Ovary (tissue), 3 donors: ENCODE results near the gene JUND.

Source experiments
- EP300 ChIP-seq: sonication (generic); formaldehyde crosslinking; IDR thresholded peaks from one replicate; pipeline ENCODE4 v1.6.1; 2017; ENCODE audit warnings: antibody characterized with exemption
- POLR2A ChIP-seq: fragments of 450-650 bp; IDR thresholded peaks from one replicate; pipeline ENCODE4 v1.6.1; 2017; ENCODE audit warnings: antibody characterized with exemption, mild to moderate bottlenecking, moderate library complexity
- TF ChIP-seq, protein P1 (sequence below), 3 donors: fragments of 450-650 bp in 2 of 3; fragments of 200-600 bp in 1 of 3; IDR thresholded peaks; one replicate each; pipeline versions ENCODE4 v1.5.1 to v1.8.0; 2016 to 2022; ENCODE audit warnings: antibody characterized with exemption in 3 of 3, mild to moderate bottlenecking in 1 of 3
- donor health status: DM: no; HTN: no; CAD: no.

DNA sequence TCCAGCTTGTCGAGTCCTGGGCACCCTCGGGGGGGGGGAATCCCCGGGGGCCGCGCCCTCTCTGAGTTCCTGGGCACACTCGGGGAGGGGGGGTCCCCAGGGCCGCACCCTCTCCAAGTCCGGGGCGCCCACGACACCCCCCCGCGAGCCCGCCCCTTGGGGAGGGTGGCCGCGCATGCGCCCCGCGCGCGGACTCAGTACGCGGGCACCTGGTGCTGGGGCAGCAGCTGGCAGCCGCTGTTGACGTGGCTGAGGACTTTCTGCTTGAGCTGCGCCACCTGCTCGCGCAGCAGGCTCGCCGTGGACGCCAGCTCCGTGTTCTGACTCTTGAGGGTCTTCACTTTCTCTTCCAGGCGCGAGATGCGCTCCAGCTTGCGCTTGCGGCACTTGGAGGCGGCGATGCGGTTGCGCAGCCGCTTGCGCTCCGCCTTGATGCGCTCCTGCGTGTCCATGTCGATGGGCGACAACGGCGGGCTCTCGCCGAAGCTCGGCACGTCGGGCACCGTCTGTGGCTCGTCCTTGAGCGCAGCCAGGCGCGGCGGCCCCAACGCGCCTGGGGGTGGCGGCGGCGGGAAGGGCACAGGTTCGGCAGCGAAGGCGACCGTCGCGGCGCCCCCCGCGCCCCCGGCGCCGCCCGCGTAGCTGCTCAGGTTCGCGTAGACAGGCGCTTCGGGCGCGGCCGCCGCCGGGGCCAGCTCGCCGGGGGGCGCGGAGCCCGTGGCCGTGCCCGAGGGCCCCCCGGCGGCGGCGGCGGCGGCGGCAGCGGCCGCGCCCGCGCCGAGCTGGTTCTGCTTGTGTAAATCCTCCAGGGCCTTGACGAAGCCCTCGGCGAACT lies 958 bp downstream of the JUND start:
- TF ChIP-seq, protein P1, sequence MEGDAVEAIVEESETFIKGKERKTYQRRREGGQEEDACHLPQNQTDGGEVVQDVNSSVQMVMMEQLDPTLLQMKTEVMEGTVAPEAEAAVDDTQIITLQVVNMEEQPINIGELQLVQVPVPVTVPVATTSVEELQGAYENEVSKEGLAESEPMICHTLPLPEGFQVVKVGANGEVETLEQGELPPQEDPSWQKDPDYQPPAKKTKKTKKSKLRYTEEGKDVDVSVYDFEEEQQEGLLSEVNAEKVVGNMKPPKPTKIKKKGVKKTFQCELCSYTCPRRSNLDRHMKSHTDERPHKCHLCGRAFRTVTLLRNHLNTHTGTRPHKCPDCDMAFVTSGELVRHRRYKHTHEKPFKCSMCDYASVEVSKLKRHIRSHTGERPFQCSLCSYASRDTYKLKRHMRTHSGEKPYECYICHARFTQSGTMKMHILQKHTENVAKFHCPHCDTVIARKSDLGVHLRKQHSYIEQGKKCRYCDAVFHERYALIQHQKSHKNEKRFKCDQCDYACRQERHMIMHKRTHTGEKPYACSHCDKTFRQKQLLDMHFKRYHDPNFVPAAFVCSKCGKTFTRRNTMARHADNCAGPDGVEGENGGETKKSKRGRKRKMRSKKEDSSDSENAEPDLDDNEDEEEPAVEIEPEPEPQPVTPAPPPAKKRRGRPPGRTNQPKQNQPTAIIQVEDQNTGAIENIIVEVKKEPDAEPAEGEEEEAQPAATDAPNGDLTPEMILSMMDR (IDR thresholded peaks at IDR 0.05), result peak in 1 of 3 donors; percentile 12
- TF ChIP-seq POLR2A (peak; percentile 63), EP300 (no peak)
